ENCODE results near the gene JOSD2. TPM values are rescaled to one million over a fixed set of nuclear protein-coding genes. Genes with fewer than 3 reads are reported as not detected.
"Not testable (repeated sequence)": the region's sequence is repeated elsewhere in the genome, so short reads cannot be mapped to it uniquely, and the experiment has no call there.

The JOSD2 gene
- total RNA-seq, 1 donor from 2014 or later: 34.7 TPM

DNA sequence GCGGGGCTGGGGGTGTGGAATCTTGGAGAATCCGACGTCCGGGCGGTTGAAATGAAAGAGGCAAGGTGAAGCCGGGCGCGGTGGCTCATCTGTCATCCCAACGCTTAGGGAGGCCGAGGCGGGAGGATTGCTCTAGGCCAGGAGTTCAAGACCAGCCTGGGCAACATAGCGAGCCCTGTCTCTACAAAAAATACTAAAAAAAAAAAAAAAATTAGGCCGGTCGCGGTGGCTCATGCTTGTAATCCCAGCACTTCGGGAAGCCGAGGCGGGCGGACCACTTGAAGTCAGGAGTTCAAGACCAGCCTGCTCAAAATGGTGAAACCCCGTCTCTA lies 34.1 kb downstream of the JOSD2 start:
- Histone ChIP-seq H3K27ac (peak overlapping the region; percentile 86), H3K9me3 (no peaks in the 10 kb centered on the region), H3K4me1 (peaks cover 16% of the 10 kb centered on the region), H3K4me3 (peak overlapping the region; percentile 98), H3K27me3 (no peaks in the 10 kb centered on the region), H3K36me3 (peaks cover 31% of the 10 kb centered on the region)
- intact Hi-C loops (cut with DNase I): no loop called here
- DNase-seq: no peak
- TF ChIP-seq, protein P1, sequence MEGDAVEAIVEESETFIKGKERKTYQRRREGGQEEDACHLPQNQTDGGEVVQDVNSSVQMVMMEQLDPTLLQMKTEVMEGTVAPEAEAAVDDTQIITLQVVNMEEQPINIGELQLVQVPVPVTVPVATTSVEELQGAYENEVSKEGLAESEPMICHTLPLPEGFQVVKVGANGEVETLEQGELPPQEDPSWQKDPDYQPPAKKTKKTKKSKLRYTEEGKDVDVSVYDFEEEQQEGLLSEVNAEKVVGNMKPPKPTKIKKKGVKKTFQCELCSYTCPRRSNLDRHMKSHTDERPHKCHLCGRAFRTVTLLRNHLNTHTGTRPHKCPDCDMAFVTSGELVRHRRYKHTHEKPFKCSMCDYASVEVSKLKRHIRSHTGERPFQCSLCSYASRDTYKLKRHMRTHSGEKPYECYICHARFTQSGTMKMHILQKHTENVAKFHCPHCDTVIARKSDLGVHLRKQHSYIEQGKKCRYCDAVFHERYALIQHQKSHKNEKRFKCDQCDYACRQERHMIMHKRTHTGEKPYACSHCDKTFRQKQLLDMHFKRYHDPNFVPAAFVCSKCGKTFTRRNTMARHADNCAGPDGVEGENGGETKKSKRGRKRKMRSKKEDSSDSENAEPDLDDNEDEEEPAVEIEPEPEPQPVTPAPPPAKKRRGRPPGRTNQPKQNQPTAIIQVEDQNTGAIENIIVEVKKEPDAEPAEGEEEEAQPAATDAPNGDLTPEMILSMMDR (IDR thresholded peaks at IDR 0.05): no peak
- no peak for ATAC-seq

DNA sequence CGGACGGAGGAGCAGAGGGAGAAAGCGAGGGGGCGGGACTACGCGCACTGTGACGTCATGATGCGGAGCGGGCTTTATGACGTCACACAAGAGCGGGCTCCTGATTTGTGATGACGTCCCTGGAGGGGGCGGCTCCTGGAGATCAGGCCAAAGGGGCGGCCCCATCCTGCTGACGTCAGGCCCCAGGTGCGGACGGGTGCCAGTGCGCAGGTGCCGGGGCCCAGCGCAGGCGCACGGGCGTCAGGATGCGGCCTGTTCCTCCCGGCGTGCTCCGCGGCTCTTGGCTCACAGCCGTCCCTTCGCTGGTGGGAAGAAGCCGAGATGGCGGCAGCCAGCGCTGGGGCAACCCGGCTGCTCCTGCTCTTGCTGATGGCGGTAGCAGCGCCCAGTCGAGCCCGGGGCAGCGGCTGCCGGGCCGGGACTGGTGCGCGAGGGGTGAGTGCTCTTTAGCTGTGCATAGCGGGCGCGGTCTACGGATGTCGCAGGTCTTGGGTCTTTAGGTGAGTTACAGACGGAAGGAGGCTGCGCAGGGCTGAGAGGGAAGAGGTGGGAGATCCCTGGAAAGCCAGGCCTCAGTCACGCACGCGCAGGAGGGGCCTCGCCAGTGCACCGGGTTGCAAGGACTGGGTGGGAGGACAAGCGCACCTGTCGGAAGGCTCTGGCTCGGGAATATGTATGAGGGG lies 34.6 kb downstream of the JOSD2 start, which contains the start of the genes EMC10 and GARIN5A:
EMC10 (plus strand) TSS at position 284 of the 683 bp plus-strand sequence; CDS start at position 322, 38 bp downstream.
GARIN5A (minus strand) TSS at position 625 of the 683 bp plus-strand sequence; CDS start at position 165, 460 bp downstream.
- H3K4me1 ChIP-seq: peaks cover 16% of the 10 kb centered on the region
- intact Hi-C loops (cut with DNase I): no loop called here
- H3K9me3 ChIP-seq: no peaks in the 10 kb centered on the region
- TF ChIP-seq, protein P1 (IDR thresholded peaks at IDR 0.05): no peak
- peak within 1 kb of the TSS; percentile 98 for H3K4me3 ChIP-seq
- no peaks in the 10 kb centered on the region for H3K27me3 ChIP-seq
- ATAC-seq (peak; percentile 96), DNase-seq (peak; percentile 97)
- peak within 1 kb of the TSS; percentile 86 for H3K27ac ChIP-seq
- H3K36me3 ChIP-seq: peaks cover 26% of the 10 kb centered on the region

DNA sequence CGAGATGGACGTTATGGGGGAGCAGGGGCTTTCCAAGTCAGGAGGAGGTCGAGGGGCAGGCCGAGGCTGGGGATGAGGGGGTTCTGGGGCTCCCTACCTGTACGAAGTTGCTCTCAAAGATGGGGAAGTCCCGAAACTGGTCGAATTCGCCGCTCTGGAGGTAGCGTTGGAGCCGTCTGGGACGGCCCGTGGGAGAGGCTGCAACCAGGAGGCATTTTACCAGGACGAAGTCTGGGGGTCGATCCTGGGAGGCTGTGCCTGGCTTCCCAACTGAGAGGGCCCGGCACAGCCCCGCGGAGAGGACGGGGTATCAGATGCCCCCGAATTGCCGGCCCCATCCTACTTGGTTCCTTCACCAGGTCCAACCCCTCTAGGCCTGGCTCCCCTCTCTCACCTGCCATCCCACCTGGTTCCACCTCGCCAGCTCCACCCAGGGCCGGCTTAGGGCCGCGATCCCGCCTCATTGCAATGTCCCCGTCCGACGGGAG lies 35.2 kb downstream of the JOSD2 start:
- Histone ChIP-seq H3K4me1 (peaks cover 16% of the 10 kb centered on the region), H3K27ac (no peak overlapping the region), H3K9me3 (no peaks in the 10 kb centered on the region), H3K27me3 (no peaks in the 10 kb centered on the region), H3K36me3 (peaks cover 20% of the 10 kb centered on the region), H3K4me3 (peak overlapping the region; percentile 98)
- DNase-seq (no peak), ATAC-seq (no peak)
- intact Hi-C loops (cut with DNase I): no loop called here
- TF ChIP-seq, protein P1 (IDR thresholded peaks at IDR 0.05): no peak

DNA sequence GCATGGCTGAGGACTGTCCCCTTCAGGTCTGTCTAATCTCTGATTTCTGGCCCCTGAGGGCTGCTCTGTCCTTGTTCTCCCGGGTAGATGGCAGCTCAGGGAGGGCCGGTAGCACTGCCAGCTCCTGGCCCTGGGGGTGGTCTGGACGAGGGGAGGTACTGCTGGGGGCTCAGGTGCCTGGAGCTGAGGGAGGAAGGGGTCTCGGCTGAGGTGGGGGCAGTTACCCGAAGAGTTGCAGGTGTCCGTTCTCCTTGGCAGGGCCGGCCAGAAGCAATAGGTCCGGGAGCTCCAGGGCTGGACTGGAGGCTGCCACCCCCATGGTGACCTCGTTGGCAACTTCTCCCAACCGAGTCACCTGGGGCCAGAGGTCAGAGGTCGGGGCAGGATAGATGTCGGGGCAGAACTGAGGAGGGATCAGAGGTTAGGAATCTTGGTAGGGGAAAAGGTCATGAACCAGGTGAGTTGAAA lies 35.9 kb downstream of the JOSD2 start:
- no peaks in the 10 kb centered on the region for H3K9me3 ChIP-seq
- peaks cover 14% of the 10 kb centered on the region for H3K36me3 ChIP-seq
- peaks cover 16% of the 10 kb centered on the region for H3K4me1 ChIP-seq
- no peak overlapping the region for H3K27ac ChIP-seq
- intact Hi-C loops (cut with DNase I): no loop called here
- no peak overlapping the region for H3K4me3 ChIP-seq
- no peaks in the 10 kb centered on the region for H3K27me3 ChIP-seq
- DNase-seq: peak; percentile 62
- TF ChIP-seq, protein P1 (IDR thresholded peaks at IDR 0.05): no peak
- no peak for ATAC-seq

DNA sequence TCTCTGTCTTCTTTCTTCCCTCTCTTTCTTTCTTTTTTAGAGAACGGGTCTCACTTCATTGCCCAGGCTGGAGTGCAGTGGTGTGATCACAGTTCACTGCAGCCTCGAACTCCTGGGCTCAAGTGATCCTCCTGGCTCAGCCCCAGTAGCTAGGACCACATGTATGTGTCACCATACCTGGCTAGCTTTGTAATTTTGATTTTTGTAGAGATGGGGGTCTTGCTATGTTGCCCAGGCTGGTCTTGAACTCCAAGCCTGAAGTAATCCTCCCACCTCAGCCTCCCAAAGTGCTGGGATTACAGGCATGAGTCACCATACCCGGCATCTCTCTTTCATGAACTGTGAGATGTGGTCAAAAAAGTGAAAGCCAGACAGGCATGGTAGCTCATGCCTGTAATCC lies 37.7 kb downstream of the JOSD2 start:
- H3K27me3 ChIP-seq; intact Hi-C loops (cut with DNase I); H3K4me3 ChIP-seq; H3K27ac ChIP-seq; DNase-seq; H3K36me3 ChIP-seq; H3K9me3 ChIP-seq; ATAC-seq: not testable (repeated sequence)
- H3K4me1 ChIP-seq: peaks cover 14% of the 10 kb centered on the region

DNA sequence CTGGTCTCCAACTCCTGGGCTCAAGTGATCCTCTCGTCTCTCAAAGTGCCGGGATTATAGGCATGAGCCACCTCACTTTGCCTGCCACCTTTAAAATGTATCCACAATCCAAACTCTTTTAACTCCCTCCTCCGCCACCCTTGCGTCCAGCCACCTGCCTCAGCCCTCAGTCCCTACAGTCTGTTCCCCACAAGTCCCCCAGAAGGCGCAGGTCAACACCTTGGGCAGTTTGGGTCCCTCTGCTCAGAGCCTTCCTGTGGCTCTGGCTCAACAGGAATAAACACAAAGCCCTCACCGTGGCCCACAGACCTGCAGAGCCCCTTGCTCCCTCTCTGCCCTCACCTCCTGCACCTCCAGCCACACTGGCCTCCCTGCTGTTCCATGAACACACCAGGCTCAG lies 42.2 kb downstream of the JOSD2 start:
- Histone ChIP-seq H3K36me3 (no peaks in the 10 kb centered on the region), H3K27ac (no peak overlapping the region), H3K27me3 (no peaks in the 10 kb centered on the region), H3K4me1 (no peaks in the 10 kb centered on the region), H3K9me3 (no peaks in the 10 kb centered on the region), H3K4me3 (no peak overlapping the region)
- ATAC-seq: no peak
- no peak for DNase-seq
- intact Hi-C loops (cut with DNase I): no loop called here
- TF ChIP-seq, protein P1 (IDR thresholded peaks at IDR 0.05): no peak
